ENCODE results near the gene RANBP1.

The RANBP1 gene

DNA sequence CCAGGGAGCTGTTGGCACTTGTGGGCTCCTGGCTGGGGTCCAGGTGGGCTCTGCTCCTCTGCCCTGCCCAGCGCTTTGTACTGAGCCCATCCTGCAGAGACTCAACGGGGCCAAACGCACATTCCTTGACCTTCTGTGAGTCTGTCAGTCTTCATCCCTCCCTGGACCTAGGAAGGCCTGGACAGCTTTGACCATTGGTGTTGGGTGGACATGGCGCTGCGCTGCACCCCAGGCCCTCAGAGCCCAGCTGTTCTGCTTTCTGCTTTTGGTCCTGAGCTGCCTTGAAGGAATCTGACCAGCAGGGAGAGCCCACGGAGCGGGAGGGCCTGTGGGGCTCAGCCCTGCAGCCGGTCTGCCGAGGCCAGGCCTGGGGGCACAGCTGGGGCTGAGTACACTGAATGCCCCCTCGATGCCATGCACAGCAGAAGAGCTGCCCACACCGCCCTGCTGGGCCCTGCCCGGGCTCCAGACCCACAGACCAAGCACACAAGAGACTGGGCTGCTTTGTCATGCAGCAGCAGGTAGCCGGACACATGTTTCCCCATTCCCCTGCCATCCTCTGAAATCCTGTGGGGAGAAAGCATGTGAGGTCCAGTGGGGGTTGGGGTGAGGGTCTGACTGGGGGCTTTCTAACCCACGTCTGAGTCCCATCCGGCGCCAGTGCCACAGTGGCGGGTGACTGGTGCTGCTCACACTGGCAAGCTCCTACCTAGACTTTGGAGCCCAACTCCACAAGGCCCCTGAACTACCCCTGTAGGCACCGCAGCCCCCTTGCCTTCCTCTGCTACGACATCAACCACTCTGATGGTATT, 59.1 kb downstream of the RANBP1 start:
- no peak for DNase-seq (ENCODE audit: low read depth)

DNA sequence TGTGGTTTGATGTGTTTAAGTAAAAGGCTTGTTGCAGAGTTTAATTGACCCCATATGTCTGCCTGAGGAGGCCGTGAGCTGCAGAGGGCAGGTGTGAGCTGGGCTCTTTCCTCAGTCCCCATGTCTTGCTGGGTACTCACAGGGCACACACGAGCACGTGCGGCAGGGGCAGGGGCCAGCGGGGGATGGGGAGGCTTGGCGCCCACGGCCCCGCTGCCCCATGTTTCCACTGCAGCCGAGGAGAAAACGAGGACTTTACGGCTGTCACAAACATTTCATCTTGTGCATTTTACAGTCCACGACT, 59.6 kb downstream of the RANBP1 start:
- no peak for DNase-seq (ENCODE audit: low read depth)

DNA sequence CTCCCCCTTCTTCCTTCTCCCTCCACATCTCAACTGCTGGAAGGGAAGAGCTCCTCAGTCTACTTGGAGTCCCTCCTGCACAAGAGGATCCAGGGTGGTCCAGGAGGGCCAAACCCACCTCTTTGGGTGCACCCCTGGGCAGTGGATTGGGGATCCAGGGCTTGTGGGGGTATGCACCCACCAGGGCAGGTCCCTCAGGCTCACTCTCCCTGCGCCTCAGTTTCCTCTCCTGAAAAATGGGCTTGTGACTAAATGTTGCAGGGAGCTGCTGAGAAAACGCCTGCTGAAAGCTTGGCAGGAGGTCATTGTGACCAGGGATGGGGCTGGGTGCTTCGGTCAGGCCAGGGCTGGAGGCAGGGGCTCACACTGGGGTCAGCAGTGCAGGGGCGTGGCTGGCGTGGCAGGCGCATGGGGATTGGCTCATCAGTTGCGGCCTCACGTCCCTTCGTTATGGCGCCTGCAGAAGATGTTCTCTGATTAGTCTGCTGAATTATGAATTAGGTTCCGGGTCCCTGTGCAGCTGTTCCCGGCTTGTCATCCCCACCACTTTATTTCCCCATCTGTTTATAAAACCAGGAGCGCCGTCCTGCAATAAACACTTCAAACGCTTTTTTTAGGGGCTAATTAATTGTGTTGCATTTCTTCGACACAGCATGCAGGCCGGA, 60.6 kb downstream of the RANBP1 start:
- DNase-seq (ENCODE audit: low read depth), result no peak

Data from GM04504 (cell line).